ENCODE results near the gene HIVEP3. TPM values are rescaled to one million over a fixed set of nuclear protein-coding genes. Genes with fewer than 3 reads are reported as not detected.

Gene HIVEP3
- total and polyA plus RNA-seq, 3 donors from 2014 or later = 4.8 to 7.3 (median 7.2) TPM

DNA sequence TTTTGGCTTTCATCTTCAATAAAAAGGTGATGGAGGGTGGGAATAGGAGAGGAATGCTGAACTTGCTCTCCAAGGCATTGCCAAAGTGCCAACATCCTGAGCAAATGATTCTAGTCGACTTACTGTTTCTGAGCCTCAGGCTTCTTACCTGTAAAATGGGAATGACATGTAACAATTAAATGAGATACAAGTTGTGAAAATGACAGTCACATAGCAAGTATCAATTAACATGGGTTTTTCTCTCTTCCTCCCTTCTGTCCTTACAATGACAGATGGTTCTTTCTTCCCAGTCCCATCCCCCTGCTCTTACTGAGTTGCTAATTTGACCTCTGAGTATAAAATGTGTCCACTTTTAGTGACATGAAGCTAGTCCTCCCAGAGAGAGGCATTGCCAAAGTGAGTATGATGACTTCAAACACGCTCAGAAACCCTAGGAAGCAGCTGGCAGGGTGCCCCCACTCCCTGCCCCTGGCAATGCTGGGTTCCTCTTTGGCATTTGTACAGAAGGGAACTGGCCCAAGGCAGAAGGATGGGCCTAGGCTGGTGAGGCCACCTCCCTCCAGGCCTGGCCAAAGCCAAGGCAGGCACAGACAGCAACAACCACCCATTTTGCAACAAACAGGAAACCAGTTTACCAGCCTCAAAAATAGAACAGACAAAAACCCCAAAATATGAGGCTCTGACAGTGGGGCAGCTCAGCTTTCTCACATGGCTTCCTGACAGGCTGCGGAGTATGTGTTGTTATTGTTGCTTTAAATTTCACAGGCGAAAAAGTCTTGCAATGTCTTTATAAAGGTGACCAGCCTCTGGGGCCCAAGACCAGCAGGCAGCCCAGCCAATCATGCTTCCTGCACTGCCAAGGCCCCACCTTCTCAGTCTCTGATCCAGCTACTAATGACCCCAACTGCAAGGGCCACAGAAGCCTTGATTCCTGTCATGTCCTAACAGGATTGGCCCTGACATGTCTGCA lies 115.9 kb downstream of the HIVEP3 start:
- no peak for TF ChIP-seq POLR2A (IDR thresholded peaks at IDR 0.05)
- TF ChIP-seq, protein P1, sequence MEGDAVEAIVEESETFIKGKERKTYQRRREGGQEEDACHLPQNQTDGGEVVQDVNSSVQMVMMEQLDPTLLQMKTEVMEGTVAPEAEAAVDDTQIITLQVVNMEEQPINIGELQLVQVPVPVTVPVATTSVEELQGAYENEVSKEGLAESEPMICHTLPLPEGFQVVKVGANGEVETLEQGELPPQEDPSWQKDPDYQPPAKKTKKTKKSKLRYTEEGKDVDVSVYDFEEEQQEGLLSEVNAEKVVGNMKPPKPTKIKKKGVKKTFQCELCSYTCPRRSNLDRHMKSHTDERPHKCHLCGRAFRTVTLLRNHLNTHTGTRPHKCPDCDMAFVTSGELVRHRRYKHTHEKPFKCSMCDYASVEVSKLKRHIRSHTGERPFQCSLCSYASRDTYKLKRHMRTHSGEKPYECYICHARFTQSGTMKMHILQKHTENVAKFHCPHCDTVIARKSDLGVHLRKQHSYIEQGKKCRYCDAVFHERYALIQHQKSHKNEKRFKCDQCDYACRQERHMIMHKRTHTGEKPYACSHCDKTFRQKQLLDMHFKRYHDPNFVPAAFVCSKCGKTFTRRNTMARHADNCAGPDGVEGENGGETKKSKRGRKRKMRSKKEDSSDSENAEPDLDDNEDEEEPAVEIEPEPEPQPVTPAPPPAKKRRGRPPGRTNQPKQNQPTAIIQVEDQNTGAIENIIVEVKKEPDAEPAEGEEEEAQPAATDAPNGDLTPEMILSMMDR (IDR thresholded peaks at IDR 0.05) = no peak
- WGBS, 2 donors = 67 to 68% methylated on average over 4 of the region's 4 CpGs

DNA sequence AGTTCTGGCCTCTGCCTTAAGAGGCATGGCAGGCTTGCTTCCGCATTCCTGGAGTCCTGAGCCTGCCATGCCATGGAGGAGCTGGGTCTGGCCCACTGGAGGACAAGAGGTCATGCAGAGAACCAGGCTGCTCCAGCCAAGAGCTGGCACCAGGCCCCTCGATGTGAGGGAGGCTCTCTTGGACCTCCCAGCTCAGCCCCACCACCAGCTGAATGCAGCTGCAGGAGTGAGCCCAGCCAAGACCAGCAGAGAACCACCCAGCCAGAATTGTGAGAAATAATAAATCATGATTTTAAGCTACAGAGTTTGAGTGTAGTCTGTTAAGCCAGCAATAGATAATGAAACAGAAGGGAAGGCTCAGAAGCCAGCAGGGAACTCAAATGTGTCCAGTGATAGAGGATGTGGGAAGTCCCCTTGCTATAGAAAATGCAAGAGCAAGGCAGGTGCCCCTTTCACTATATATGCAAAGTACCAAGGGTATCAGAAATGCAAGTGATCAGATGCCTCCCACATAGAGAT lies 118.4 kb downstream of the HIVEP3 start:
- intact Hi-C loops (cut with DNase I; ENCODE audit: low total_unique reads) = no loop called here
- peaks cover 5% of the 10 kb centered on the region for H3K4me1 ChIP-seq
- peak; percentile 49 for DNase-seq
- WGBS, 2 donors = 33 to 65% methylated on average over 1 to 2 of the region's 2 CpGs
- H3K27me3 ChIP-seq = no peaks in the 10 kb centered on the region
- no peak for TF ChIP-seq POLR2A (IDR thresholded peaks at IDR 0.05)
- TF ChIP-seq, protein P1 (IDR thresholded peaks at IDR 0.05) = no peak
- no peak overlapping the region for H3K27ac ChIP-seq
- H3K4me3 ChIP-seq = no peak overlapping the region
- no peaks in the 10 kb centered on the region for H3K9me3 ChIP-seq
- no peaks in the 10 kb centered on the region for H3K36me3 ChIP-seq (ENCODE audit: low read depth, missing control alignments)

More for the DNA sequence above, 115.9 kb downstream of the HIVEP3 start:
- Histone ChIP-seq H3K9me3 (no peaks in the 10 kb centered on the region), H3K27me3 (no peaks in the 10 kb centered on the region), H3K4me1 (peaks cover 5% of the 10 kb centered on the region), H3K27ac (no peak overlapping the region), H3K4me3 (no peak overlapping the region), H3K36me3 (ENCODE audit: low read depth, missing control alignments) (no peaks in the 10 kb centered on the region)
- peak; percentile 80 for DNase-seq
- intact Hi-C loops (cut with DNase I; ENCODE audit: low total_unique reads) = no loop called here

DNA sequence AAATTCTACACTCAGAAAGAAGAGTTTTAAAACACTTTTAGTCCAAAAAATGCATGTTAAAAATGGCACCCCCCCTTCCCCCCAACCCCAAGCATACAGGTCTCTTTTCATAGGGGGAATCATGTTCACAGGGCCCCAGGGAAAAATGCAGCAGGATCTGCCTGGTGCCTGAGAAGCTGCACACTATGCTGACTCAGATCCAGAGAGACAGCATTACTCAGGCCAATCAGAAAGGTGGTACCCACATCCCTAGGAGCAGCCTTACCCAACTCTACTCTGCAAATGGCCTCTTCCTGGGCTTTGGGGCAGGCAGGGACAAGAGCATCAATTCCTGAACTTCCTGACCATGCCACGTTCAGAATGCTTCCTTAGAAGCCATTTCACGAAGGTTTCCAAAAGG lies 119.0 kb downstream of the HIVEP3 start:
- Histone ChIP-seq H3K9me3 (no peaks in the 10 kb centered on the region), H3K27me3 (no peaks in the 10 kb centered on the region), H3K4me1 (peaks cover 5% of the 10 kb centered on the region), H3K36me3 (ENCODE audit: low read depth, missing control alignments) (no peaks in the 10 kb centered on the region), H3K27ac (no peak overlapping the region), H3K4me3 (no peak overlapping the region)
- DNase-seq = no peak
- 76 to 88% methylated on average over 2 of the region's 2 CpGs for WGBS, 2 donors
- intact Hi-C loops (cut with DNase I; ENCODE audit: low total_unique reads) = no loop called here
- TF ChIP-seq, protein P1 (IDR thresholded peaks at IDR 0.05) = no peak
- no peak for TF ChIP-seq POLR2A (IDR thresholded peaks at IDR 0.05)

DNA sequence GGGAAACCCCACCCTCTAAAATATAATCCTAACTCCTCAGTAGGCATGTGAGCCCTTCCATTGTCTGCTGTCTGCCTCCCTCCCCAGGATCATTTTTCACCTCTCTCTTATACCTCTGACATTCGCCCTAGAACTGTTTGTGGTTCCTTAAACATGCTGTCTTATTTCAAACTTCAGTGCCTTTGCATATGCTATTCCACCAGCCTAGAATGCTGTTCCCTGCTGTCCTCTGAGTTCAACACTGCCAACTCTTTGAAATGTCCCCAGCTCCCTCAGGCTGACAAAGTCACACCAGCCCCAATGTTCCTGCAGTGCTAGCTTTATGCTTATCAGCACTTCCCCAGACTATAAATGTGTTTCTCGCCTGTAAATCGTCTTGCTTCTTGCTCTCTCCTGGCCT lies 119.5 kb downstream of the HIVEP3 start:
- H3K27me3 ChIP-seq = no peaks in the 10 kb centered on the region
- TF ChIP-seq POLR2A (IDR thresholded peaks at IDR 0.05) = no peak
- TF ChIP-seq, protein P1 (IDR thresholded peaks at IDR 0.05) = no peak
- intact Hi-C loops (cut with DNase I; ENCODE audit: low total_unique reads) = no loop called here

More for the DNA sequence above, 119.5 kb downstream of the HIVEP3 start:
- Histone ChIP-seq H3K27ac (no peak overlapping the region), H3K4me1 (peaks cover 5% of the 10 kb centered on the region), H3K36me3 (ENCODE audit: low read depth, missing control alignments) (no peaks in the 10 kb centered on the region), H3K4me3 (no peak overlapping the region), H3K9me3 (no peaks in the 10 kb centered on the region)
- WGBS, 2 donors = 89 to 93% methylated on average over 3 of the region's 3 CpGs
- no peak for DNase-seq
